HG03135 (cell line): ENCODE data around the gene CFAP57.

Source experiments
- ATAC-seq: cut with Tn5 transposase; IDR thresholded peaks from one replicate; pipeline ENCODE4 v1.9.1; 2021; ENCODE audit warnings: mild to moderate bottlenecking, moderate library complexity; ENCODE audit not compliant: unreplicated experiment

CFAP57 gene

GRCh38 chr1:43225168-43225567 lies 53.0 kb downstream of the CFAP57 start:
- no peak for ATAC-seq

- no peak for ATAC-seq
Observed at GRCh38 chr1:43227143-43227764, 55.1 kb downstream of the CFAP57 start.

- ATAC-seq: no peak
Observed at GRCh38 chr1:43229826-43230780, 58.0 kb downstream of the CFAP57 start.

- ATAC-seq: no peak
Observed at GRCh38 chr1:43232074-43232473, 59.9 kb downstream of the CFAP57 start.

- no peak for ATAC-seq
Observed at GRCh38 chr1:43232482-43232881, 60.4 kb downstream of the CFAP57 start.

GRCh38 chr1:43233631-43234030 lies 61.5 kb downstream of the CFAP57 start:
- no peak for ATAC-seq

- ATAC-seq: no peak
Observed at GRCh38 chr1:43234267-43234666, 62.1 kb downstream of the CFAP57 start.

GRCh38 chr1:43235040-43235439 lies 62.9 kb downstream of the CFAP57 start:
- ATAC-seq: no peak

- no peak for ATAC-seq
Observed at GRCh38 chr1:43235451-43236121, 63.5 kb downstream of the CFAP57 start.

GRCh38 chr1:43237121-43237520 lies 65.0 kb downstream of the CFAP57 start:
- no peak for ATAC-seq

GRCh38 chr1:43238085-43238484 lies 66.0 kb downstream of the CFAP57 start:
- ATAC-seq: no peak

- ATAC-seq: peak; percentile 33
Observed at GRCh38 chr1:43238991-43239469, 66.9 kb downstream of the CFAP57 start.

GRCh38 chr1:43239484-43239883 lies 67.4 kb downstream of the CFAP57 start:
- peak; percentile 84 for ATAC-seq

GRCh38 chr1:43241413-43241836 lies 69.3 kb downstream of the CFAP57 start:
- no peak for ATAC-seq

- no peak for ATAC-seq
Observed at GRCh38 chr1:43243299-43243698, 71.2 kb downstream of the CFAP57 start.

- no peak for ATAC-seq
Observed at GRCh38 chr1:43246466-43247213, 74.5 kb downstream of the CFAP57 start.

GRCh38 chr1:43247256-43247921 lies 75.3 kb downstream of the CFAP57 start:
- ATAC-seq: no peak

- ATAC-seq: no peak
Observed at GRCh38 chr1:43250351-43250761, 78.2 kb downstream of the CFAP57 start.

- ATAC-seq: no peak
Observed at GRCh38 chr1:43251024-43251423, 78.9 kb downstream of the CFAP57 start.

- no peak for ATAC-seq
Observed at GRCh38 chr1:43252225-43252624, 80.1 kb downstream of the CFAP57 start.
